Panc1 (cell line): ENCODE measurements around the gene DLK2. TPM values are rescaled to one million over a fixed set of nuclear protein-coding genes. Genes with fewer than 3 reads are reported as not detected.

Experiments used
- ATAC-seq: fragments of 200-7000 bp; cut with Tn5 transposase; 2 replicates; pipeline ENCODE4 v1.9.1; 2020; ENCODE audit warnings: mild to moderate bottlenecking, moderate library complexity
- BruUV-seq: library from RNA; stranded (reverse); fragments of 400-500 nt; replicated peaks from 2 replicates; lab custom pipeline; 2021; lab: Mats Ljungman, UMichigan
- CTCF ChIA-PET: fragments of 300-600 bp; sonication (Branson Sonifier 250); formaldehyde crosslinking; loops from one replicate; lab custom pipeline; 2022; ENCODE audit warnings: antibody characterized with exemption; lab: Charles Lee
- POLR2A ChIA-PET: fragments of 300-600 bp; sonication (Branson Sonifier 250); formaldehyde crosslinking; loops from one replicate; lab custom pipeline; 2022; ENCODE audit warnings: antibody characterized with exemption; lab: Charles Lee
- DNase-seq: peaks from one replicate; pipeline ENCODE4 v3.0.0-alpha.2; 2010; ENCODE audit warnings: low read depth, low spot score
- H3K27ac ChIP-seq: 2 replicates; pipeline ENCODE4 v1.5.1; 2011; ENCODE audit warnings: mild to moderate bottlenecking, low read length, inconsistent platforms
- H3K27me3 ChIP-seq: fragments of 200-500 bp; sonication (Bioruptor generic); 2 replicates; pipeline ENCODE4 v1.6.0; 2014; ENCODE audit warnings: low read length, inconsistent platforms; ENCODE audit not compliant: control insufficient read depth, insufficient read depth
- H3K36me3 ChIP-seq: fragments of 200-500 bp; sonication (Bioruptor generic); 2 replicates; pipeline ENCODE4 v1.5.1; 2014; ENCODE audit warnings: inconsistent platforms, mild to moderate bottlenecking, low read length, moderate library complexity; ENCODE audit not compliant: control insufficient read depth, insufficient read depth
- H3K4me1 ChIP-seq: 2 replicates; pipeline ENCODE4 v1.5.1; 2011; ENCODE audit warnings: inconsistent platforms, mild to moderate bottlenecking, low read length, moderate library complexity; ENCODE audit not compliant: control insufficient read depth, insufficient read depth
- H3K4me3 ChIP-seq, 2 experiments: 2 replicates each; pipeline ENCODE4 v1.5.1; 2011 to 2012; ENCODE audit warnings: low read depth in 2 of 2, low read length in 2 of 2, mild to moderate bottlenecking in 2 of 2, inconsistent platforms in 1 of 2, moderate library complexity in 1 of 2
- H3K9me3 ChIP-seq: fragments of 200-500 bp; sonication (Bioruptor generic); 2 replicates; pipeline ENCODE4 v1.5.1; 2014; ENCODE audit warnings: low read depth, mild to moderate bottlenecking, inconsistent platforms, low read length, moderate library complexity; ENCODE audit not compliant: control insufficient read depth, insufficient read depth
- POLR2AphosphoS5 ChIP-seq: IDR thresholded peaks from 2 replicates; pipeline ENCODE4 v1.6.1; 2012; ENCODE audit warnings: mild to moderate bottlenecking, low read depth, low read length, moderate library complexity
- SIN3A ChIP-seq: IDR thresholded peaks from 2 replicates; pipeline ENCODE4 v1.6.1; 2012; ENCODE audit warnings: low read depth, mild to moderate bottlenecking, low read length, moderate library complexity, borderline replicate concordance; ENCODE audit not compliant: insufficient read depth
- TCF7L2 ChIP-seq: IDR thresholded peaks from 2 replicates; pipeline ENCODE4 v1.6.1; 2011; ENCODE audit warnings: mild to moderate bottlenecking, low read depth, low read length, inconsistent platforms
- in situ Hi-C: cut with HindIII; loops from 2 replicates; pipeline ENCODE4 v1.10.0; 2016; ENCODE audit warnings: low sequenced_read_pairs, low pct_unique_long_range_greater_than_20kb
- intact Hi-C: fragments of 100-400 bp; cut with micrococcal nuclease; formaldehyde crosslinking; loops from one replicate; pipeline ENCODE4 v1.10.0; 2022; ENCODE audit not compliant: unreplicated experiment
- total RNA-seq: library from RNA; stranded (reverse); gene quantifications from one replicate; pipeline ENCODE4 v1.2.1, GENCODE V29; 2021; ENCODE audit not compliant: unreplicated experiment
- TF ChIP-seq, protein P1 (sequence below), 2 experiments: IDR thresholded peaks; 2 replicates each; pipeline ENCODE4 v1.6.1; 2011 to 2012; ENCODE audit warnings: low read depth in 2 of 2, control low read depth in 1 of 2, low read length in 1 of 2, mild to moderate bottlenecking in 1 of 2, moderate library complexity in 1 of 2; ENCODE audit not compliant: insufficient read depth in 1 of 2
- TF ChIP-seq, protein P2 (sequence below): fragments of 450-650 bp; IDR thresholded peaks from 2 replicates; pipeline ENCODE4 v1.5.1; 2017; ENCODE audit warnings: mild to moderate bottlenecking

Gene DLK2
- total RNA-seq, 1 experiment from 2014 or later = 19.1 TPM

GRCh38 chr6:43407296-43407695 lies 48.1 kb downstream of the DLK2 start:
- Histone ChIP-seq H3K27me3 (peaks cover 3% of the 10 kb centered on the region; the same call in 1 of the 2 replicates), H3K9me3 (no peaks in the 10 kb centered on the region), H3K4me3 (no peak overlapping the region), H3K27ac (no peak overlapping the region), H3K36me3 (no peaks in the 10 kb centered on the region), H3K4me1 (no peaks in the 10 kb centered on the region)
- no peak for ATAC-seq
- no TSS peak for BruUV-seq
- in situ Hi-C loops (no loop called here), intact Hi-C loops (no loop called here)
- DNase-seq = no peak
- CTCF ChIA-PET = no interaction called here
- POLR2A ChIA-PET = no interaction called here
- TF ChIP-seq, protein P1, sequence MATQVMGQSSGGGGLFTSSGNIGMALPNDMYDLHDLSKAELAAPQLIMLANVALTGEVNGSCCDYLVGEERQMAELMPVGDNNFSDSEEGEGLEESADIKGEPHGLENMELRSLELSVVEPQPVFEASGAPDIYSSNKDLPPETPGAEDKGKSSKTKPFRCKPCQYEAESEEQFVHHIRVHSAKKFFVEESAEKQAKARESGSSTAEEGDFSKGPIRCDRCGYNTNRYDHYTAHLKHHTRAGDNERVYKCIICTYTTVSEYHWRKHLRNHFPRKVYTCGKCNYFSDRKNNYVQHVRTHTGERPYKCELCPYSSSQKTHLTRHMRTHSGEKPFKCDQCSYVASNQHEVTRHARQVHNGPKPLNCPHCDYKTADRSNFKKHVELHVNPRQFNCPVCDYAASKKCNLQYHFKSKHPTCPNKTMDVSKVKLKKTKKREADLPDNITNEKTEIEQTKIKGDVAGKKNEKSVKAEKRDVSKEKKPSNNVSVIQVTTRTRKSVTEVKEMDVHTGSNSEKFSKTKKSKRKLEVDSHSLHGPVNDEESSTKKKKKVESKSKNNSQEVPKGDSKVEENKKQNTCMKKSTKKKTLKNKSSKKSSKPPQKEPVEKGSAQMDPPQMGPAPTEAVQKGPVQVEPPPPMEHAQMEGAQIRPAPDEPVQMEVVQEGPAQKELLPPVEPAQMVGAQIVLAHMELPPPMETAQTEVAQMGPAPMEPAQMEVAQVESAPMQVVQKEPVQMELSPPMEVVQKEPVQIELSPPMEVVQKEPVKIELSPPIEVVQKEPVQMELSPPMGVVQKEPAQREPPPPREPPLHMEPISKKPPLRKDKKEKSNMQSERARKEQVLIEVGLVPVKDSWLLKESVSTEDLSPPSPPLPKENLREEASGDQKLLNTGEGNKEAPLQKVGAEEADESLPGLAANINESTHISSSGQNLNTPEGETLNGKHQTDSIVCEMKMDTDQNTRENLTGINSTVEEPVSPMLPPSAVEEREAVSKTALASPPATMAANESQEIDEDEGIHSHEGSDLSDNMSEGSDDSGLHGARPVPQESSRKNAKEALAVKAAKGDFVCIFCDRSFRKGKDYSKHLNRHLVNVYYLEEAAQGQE (IDR thresholded peaks at IDR 0.05; ENCODE audit: insufficient read depth in 1 of 2, low read depth in 2 of 2, low read length in 1 of 2) = no peak
- no peak for TF ChIP-seq SIN3A
- TF ChIP-seq, protein P2, sequence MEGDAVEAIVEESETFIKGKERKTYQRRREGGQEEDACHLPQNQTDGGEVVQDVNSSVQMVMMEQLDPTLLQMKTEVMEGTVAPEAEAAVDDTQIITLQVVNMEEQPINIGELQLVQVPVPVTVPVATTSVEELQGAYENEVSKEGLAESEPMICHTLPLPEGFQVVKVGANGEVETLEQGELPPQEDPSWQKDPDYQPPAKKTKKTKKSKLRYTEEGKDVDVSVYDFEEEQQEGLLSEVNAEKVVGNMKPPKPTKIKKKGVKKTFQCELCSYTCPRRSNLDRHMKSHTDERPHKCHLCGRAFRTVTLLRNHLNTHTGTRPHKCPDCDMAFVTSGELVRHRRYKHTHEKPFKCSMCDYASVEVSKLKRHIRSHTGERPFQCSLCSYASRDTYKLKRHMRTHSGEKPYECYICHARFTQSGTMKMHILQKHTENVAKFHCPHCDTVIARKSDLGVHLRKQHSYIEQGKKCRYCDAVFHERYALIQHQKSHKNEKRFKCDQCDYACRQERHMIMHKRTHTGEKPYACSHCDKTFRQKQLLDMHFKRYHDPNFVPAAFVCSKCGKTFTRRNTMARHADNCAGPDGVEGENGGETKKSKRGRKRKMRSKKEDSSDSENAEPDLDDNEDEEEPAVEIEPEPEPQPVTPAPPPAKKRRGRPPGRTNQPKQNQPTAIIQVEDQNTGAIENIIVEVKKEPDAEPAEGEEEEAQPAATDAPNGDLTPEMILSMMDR = no peak
- no peak for TF ChIP-seq TCF7L2
- TF ChIP-seq POLR2AphosphoS5 = no peak

DNA sequence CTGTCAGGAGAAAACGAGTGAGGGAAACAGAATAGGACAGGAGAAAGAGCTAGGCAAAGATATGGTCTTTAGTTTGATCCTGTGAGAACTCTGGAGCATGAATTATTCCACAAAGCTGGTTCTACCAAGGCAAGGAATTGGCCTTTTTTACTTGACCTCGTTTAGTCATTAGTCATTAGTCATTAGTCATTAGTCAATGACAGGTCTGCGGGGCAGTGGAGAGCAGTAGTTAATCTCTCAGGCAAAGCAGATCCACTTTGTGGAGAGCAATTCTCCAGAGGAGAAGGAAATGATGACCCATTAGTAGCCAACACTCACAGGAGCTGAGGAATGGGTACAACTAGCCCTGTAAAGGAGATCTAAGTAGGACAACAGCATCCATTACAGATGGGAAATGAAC lies 50.0 kb downstream of the DLK2 start:
- Histone ChIP-seq H3K9me3 (no peaks in the 10 kb centered on the region), H3K27ac (no peak overlapping the region), H3K36me3 (no peaks in the 10 kb centered on the region), H3K4me3 (no peak overlapping the region), H3K27me3 (peaks cover 3% of the 10 kb centered on the region; the same call in 1 of the 2 replicates), H3K4me1 (no peaks in the 10 kb centered on the region)
- ATAC-seq (no peak), DNase-seq (no peak)
- no peak for TF ChIP-seq POLR2AphosphoS5
- no peak for TF ChIP-seq SIN3A
- ChIA-PET CTCF (no interaction called here), POLR2A (no interaction called here)
- in situ Hi-C loops (no loop called here), intact Hi-C loops (no loop called here)
- BruUV-seq = no TSS peak

GRCh38 chr6:43402820-43403219 lies 52.5 kb downstream of the DLK2 start:
- no peak overlapping the region for H3K27ac ChIP-seq
- no peaks in the 10 kb centered on the region for H3K9me3 ChIP-seq
- BruUV-seq = no TSS peak
- no peaks in the 10 kb centered on the region for H3K36me3 ChIP-seq
- ChIA-PET POLR2A (no interaction called here), CTCF (no interaction called here)
- intact Hi-C loops (no loop called here), in situ Hi-C loops (no loop called here)
- DNase-seq = no peak
- TF ChIP-seq TCF7L2 (no peak), POLR2AphosphoS5 (no peak), SIN3A (no peak)
- TF ChIP-seq, protein P1 (IDR thresholded peaks at IDR 0.05; ENCODE audit: insufficient read depth in 1 of 2, low read depth in 2 of 2, low read length in 1 of 2) = no peak
- TF ChIP-seq, protein P2 = 0 out of 2 replicates have a peak, but pooled peaks have one; percentile 5
- no peak for ATAC-seq
- peaks cover 3% of the 10 kb centered on the region; the same call in 1 of the 2 replicates for H3K27me3 ChIP-seq
- no peaks in the 10 kb centered on the region for H3K4me1 ChIP-seq
- H3K4me3 ChIP-seq = no peak overlapping the region
